Activated T-cell treated with anti-CD3 and anti-CD28 coated beads, Interleukin-2, amount 50 U/mL, for 24 hours (primary cell): ENCODE data around the gene PRSS1.
"Not testable (repeated sequence)": the region's sequence is repeated elsewhere in the genome, so short reads cannot be mapped to it uniquely, and the experiment has no call there.

ENCODE experiments used
- DNase-seq: peaks from one replicate; pipeline ENCODE4 v3.0.0-alpha.2; 2020
- H3K27ac Mint-ChIP-seq: 2 replicates; pipeline ENCODE4 v1.8.0; 2020; ENCODE audit warnings: mild to moderate bottlenecking, mixed read lengths
- H3K27me3 Mint-ChIP-seq: 2 replicates; pipeline ENCODE4 v1.8.0; 2020; ENCODE audit warnings: mixed read lengths
- H3K36me3 Mint-ChIP-seq: 2 replicates; pipeline ENCODE4 v1.8.0; 2020; ENCODE audit warnings: low read depth, mixed read lengths
- H3K4me1 Mint-ChIP-seq: 2 replicates; pipeline ENCODE4 v1.8.0; 2020; ENCODE audit warnings: low read depth, mixed read lengths
- H3K4me3 Mint-ChIP-seq: 2 replicates; pipeline ENCODE4 v1.8.0; 2020; ENCODE audit warnings: mild to moderate bottlenecking, moderate library complexity, mixed read lengths
- H3K9me3 Mint-ChIP-seq: 2 replicates; pipeline ENCODE4 v1.8.0; 2020; ENCODE audit warnings: mixed read lengths

Gene PRSS1

DNA sequence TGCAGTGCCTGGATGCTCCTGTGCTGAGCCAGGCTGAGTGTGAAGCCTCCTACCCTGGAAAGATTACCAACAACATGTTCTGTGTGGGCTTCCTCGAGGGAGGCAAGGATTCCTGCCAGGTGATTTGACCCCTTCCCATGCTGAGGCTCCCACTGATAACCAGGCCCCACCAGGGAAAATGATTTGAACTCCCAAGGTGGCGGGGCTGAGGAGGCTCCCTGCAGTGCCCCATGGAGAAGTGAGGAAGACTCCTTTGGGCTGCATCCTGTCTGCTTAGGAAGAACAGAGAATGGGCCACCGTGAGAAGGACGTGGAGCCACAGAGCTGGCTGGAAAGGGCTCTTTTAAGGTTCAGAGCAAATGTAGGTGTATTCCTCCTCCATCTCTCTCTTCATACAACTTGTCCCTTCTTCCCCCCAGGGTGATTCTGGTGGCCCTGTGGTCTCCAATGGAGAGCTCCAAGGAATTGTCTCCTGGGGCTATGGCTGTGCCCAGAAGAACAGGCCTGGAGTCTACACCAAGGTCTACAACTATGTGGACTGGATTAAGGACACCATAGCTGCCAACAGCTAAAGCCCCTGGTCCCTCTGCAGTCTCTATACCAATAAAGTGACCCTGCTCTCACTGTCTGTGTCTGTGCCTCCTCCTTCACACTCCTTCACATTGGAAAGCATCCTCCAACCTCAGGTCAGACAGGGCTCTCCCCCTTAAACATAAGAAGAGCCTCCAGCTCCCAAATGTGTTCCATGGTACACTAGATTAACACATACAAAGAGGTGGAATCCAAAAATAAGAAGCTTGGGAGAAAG is 24.9 kb downstream of the PRSS1 start:
- DNase-seq: no peak
- Mint-ChIP-seq H3K4me1 (peaks cover 7% of the 10 kb centered on the region), H3K27me3 (no peaks in the 10 kb centered on the region), H3K27ac (no peak overlapping the region), H3K9me3 (no peaks in the 10 kb centered on the region), H3K4me3 (no peak overlapping the region), H3K36me3 (no peaks in the 10 kb centered on the region)

DNA sequence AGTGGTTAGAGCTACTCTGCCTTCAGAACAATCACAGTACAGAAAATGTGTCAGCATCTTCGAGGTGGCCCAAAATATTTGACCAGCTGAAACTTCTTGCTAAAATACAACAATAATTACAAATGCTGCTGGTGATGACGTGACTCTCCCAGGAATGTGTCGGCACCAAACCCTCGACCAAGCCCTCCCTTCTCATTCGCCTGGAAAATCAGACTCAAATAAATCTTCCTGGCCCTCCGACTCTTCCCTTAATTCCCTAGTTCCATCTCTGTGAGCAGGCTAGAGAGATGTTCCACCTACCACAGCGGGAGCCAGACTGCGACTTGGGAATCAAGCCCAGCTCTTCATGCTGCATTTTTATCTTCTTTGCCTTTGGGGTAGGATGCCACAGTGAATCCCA is 25.6 kb downstream of the PRSS1 start:
- Mint-ChIP-seq H3K27ac (no peak overlapping the region), H3K9me3 (no peaks in the 10 kb centered on the region)

DNA sequence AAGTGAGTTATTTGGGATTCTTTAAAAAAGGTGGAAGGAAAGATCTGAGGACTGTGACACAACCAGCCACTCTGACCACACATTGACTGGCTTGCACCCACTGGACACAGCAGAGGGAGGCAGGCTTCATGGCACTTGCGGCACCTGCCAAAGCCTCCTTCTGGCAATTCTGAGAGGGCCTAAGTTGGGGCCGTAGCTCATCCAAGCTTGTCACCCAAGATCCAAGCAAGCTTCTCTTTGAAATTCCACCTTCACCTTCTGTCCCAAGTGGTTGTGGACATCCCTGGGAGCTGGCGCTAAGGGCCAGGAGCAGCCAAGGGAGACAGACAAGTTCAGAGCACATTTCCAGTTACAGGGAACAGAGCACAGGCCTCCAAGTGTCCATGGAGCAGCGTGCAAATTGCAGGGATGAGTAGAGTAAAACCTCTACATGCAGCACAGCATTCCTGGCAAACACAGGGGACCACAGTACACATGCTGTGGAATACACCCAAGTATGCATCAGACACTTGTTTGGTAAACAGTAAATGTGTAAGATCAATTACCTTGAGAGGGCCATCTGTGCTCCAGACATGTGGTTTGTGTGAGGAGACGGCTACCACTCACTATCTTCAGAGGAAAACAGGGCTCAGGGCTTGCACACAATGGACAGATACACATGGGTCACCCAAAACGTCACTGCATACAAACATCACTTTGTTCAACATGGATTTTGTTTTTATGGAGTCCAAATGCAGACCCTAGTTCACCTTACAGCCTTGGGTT is 26.3 kb downstream of the PRSS1 start:
- H3K9me3 Mint-ChIP-seq, H3K4me1 Mint-ChIP-seq, H3K27ac Mint-ChIP-seq: not testable (repeated sequence)

More for the DNA sequence above, 25.6 kb downstream of the PRSS1 start:
- no peaks in the 10 kb centered on the region for H3K27me3 Mint-ChIP-seq
- no peak for DNase-seq
- H3K36me3 Mint-ChIP-seq: no peaks in the 10 kb centered on the region
- peaks cover 7% of the 10 kb centered on the region for H3K4me1 Mint-ChIP-seq
- H3K4me3 Mint-ChIP-seq: no peak overlapping the region

DNA sequence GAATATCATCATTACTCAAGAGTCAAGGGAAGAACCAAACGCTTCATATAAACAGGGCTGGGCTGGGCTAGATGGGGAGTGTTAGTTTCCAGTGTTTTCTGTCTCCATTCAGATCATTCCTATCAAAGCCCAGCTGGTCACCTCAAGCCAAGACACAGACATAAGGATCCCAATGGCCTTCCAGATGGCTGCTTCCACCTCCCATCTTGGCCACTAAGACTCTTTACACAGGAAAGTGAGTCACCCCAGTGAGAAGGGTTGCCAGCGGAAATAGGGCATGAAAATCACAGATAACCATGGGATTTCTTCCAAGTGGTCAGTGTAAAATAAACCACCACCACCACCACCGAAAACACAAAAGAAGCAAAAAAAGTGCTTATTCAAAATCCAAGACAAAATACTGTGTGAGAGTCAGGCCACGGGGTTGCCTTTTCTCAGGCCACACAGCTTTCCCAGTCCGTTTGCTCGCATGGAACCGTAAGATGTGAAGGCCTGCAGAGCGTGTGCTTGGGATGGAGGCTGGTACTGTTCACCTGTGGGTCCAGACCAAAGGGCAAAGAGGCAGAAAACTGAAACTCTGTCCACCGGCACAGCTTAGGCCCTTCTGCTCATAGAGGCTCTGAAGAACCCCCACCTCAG is 27.1 kb downstream of the PRSS1 start:
- H3K9me3 Mint-ChIP-seq: no peaks in the 10 kb centered on the region
- H3K4me3 Mint-ChIP-seq: no peak overlapping the region
- no peaks in the 10 kb centered on the region for H3K36me3 Mint-ChIP-seq
- H3K4me1 Mint-ChIP-seq: peaks cover 4% of the 10 kb centered on the region
- DNase-seq: no peak
- no peak overlapping the region for H3K27ac Mint-ChIP-seq
- H3K27me3 Mint-ChIP-seq: no peaks in the 10 kb centered on the region

More for the DNA sequence above, 26.3 kb downstream of the PRSS1 start:
- H3K36me3 Mint-ChIP-seq, DNase-seq, H3K27me3 Mint-ChIP-seq, H3K4me3 Mint-ChIP-seq: not testable (repeated sequence)

DNA sequence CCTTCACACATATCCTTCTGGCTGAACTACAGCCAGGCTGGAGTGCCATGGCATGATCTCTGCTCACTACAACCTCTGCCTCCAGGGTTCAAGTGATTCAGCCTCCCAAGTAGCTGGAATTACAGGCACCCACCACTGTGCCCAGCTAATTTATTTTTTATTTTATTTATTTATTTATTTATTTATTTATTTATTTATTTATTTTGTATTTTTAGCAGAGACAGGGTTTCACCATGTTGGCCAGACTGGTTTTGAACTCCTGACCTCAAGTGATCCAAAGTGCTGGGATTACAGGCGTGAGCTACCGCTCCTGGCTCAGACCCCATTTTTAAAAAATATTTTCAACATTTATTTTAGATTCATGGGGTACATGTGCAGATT is 27.6 kb downstream of the PRSS1 start:
- H3K36me3 Mint-ChIP-seq, H3K9me3 Mint-ChIP-seq, H3K4me1 Mint-ChIP-seq, DNase-seq, H3K27ac Mint-ChIP-seq, H3K27me3 Mint-ChIP-seq, H3K4me3 Mint-ChIP-seq: not testable (repeated sequence)

DNA sequence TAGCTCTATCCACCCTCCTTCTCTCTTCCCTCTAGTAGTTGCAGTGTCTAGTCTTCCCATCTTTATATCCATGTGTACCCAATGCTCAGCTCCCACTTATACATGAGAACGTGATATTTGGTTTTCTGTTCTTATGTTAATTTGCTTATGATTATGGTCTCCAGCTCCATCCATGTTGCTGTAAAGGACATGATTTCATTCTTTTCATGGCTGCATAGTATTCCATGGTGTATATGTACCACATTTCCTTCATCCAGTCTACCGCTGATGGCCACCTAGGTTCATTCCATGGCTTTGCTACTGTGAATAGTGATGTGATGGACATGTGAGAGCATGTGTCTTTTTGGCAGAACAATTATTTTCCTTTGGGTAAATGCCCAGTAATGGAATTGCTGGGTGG is 28.0 kb downstream of the PRSS1 start:
- no peaks in the 10 kb centered on the region for H3K27me3 Mint-ChIP-seq
- H3K9me3 Mint-ChIP-seq: no peaks in the 10 kb centered on the region
- DNase-seq: no peak
- no peak overlapping the region for H3K4me3 Mint-ChIP-seq
- peaks cover 4% of the 10 kb centered on the region for H3K4me1 Mint-ChIP-seq
- no peaks in the 10 kb centered on the region for H3K36me3 Mint-ChIP-seq
- H3K27ac Mint-ChIP-seq: no peak overlapping the region

DNA sequence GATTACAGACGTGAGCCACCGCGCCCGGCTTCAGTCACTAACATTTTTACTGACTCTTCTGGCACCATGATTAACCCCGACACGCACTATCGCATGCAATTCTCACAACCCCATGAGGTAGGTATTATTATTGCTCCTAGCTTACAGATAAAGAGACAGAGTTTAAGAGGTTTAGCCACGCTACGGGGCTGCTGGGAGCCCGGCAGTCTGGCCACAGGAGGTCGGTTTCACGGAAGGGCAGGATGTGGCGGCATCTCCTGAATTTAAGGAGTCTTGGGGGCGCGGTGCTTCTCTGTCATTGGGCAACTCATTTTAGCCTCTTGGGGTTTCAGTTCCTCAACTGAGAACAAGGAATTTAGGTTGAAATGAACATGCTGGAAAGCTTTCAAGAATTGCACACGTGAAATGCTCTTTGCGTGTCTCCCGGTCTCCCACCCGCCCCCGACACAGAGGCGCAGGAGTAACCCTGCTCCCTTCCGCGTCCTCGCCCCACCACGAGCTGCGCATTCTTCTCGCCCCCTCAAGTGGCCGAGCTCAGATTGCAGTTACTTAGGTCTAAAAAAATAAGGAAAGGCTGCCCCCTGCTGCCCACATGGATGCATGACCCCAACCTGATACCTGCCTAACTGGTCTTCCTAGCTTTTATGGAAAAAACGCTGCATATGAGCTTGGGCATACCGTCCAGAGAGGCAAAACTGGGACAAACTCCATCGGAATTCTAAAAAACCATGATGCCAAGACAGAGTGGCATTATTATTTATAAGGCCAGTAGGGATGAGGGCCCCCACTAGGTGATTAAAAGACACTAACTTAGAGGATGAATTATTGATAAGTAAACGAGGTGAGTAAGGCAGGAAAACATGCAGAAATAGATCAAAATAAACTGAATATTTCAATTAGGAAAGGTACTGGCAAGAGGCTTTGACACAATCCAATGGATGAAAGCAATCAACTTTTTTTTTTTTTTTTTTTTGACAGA is 33.9 kb downstream of the PRSS1 start:
- Mint-ChIP-seq H3K9me3 (no peaks in the 10 kb centered on the region), H3K36me3 (peaks cover 14% of the 10 kb centered on the region), H3K4me3 (peak overlapping the region; percentile 72), H3K27ac (peak overlapping the region; percentile 90), H3K27me3 (no peaks in the 10 kb centered on the region), H3K4me1 (peaks cover 12% of the 10 kb centered on the region)
- peak; percentile 81 for DNase-seq

DNA sequence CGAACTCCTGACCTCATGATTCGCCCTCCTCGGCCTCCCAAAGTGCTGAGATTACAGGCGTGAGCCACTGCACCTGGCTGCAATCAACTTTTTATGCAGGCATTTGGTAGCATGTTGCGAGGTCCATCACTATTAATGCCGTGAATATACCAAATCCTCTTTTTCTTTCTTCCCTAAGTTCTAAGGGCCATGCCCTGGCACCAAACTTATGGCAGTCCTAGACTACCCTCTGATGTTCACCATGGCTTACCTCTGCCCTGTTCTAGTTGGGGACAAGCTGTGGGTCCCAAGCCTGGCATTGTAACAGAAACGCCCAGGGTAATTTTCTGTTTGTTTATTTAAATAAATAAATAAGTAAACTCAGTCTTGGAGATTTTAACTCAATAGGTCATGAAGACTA is 34.8 kb downstream of the PRSS1 start:
- Mint-ChIP-seq H3K9me3 (no peaks in the 10 kb centered on the region), H3K4me1 (peaks cover 12% of the 10 kb centered on the region), H3K27me3 (no peaks in the 10 kb centered on the region), H3K36me3 (peaks cover 23% of the 10 kb centered on the region), H3K27ac (peak overlapping the region; percentile 90), H3K4me3 (no peak overlapping the region)
- no peak for DNase-seq

DNA sequence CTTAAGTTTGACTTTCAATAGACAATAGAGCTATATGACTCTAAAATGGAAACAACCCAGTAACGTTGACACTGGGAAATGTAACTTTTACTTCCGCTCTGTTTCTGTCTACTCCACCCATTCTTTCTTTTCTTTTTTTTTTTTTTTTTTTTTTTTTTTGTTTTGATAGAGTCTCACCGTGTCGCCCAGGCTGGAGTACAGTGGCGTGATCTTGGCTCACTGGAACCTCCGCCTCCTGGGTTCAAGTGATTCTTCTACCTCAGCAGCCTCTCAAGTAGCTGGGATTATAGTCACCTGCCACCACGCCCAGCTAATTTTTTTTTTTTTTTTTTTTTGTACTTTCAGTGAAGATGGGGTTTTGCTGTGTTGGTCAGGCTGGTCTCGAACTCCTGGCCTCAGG is 35.4 kb downstream of the PRSS1 start:
- H3K4me3 Mint-ChIP-seq: peak overlapping the region; percentile 43
- H3K9me3 Mint-ChIP-seq: no peaks in the 10 kb centered on the region
- DNase-seq: peak; percentile 38
- H3K27me3 Mint-ChIP-seq: no peaks in the 10 kb centered on the region
- peak overlapping the region; percentile 92 for H3K27ac Mint-ChIP-seq
- peaks cover 12% of the 10 kb centered on the region for H3K4me1 Mint-ChIP-seq
- H3K36me3 Mint-ChIP-seq: peaks cover 29% of the 10 kb centered on the region

DNA sequence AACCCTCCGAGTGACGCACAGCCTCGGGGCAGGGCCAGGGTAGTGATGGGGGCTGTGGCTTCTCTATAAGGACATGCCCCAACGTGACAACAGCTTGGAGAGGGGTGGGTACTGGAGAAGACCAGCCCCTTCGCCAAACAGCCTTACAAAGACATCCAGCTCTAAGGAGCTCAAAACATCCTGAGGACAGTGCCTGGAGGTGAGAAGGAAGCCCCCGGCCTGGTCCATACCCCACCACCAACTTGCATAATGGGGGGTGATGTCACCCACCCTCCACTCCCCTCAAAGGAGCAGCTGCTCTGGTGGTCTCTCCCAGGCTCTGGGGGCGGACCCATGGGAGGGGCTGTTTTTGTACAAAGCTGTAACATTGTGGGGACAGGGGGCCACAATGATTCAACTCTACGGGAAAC is 36.6 kb downstream of the PRSS1 start:
- H3K4me3 Mint-ChIP-seq: peak overlapping the region; percentile 86
- DNase-seq: peak; percentile 72
- no peaks in the 10 kb centered on the region for H3K27me3 Mint-ChIP-seq
- H3K4me1 Mint-ChIP-seq: peaks cover 18% of the 10 kb centered on the region
- no peaks in the 10 kb centered on the region for H3K9me3 Mint-ChIP-seq
- peak overlapping the region; percentile 92 for H3K27ac Mint-ChIP-seq
- H3K36me3 Mint-ChIP-seq: peaks cover 41% of the 10 kb centered on the region

DNA sequence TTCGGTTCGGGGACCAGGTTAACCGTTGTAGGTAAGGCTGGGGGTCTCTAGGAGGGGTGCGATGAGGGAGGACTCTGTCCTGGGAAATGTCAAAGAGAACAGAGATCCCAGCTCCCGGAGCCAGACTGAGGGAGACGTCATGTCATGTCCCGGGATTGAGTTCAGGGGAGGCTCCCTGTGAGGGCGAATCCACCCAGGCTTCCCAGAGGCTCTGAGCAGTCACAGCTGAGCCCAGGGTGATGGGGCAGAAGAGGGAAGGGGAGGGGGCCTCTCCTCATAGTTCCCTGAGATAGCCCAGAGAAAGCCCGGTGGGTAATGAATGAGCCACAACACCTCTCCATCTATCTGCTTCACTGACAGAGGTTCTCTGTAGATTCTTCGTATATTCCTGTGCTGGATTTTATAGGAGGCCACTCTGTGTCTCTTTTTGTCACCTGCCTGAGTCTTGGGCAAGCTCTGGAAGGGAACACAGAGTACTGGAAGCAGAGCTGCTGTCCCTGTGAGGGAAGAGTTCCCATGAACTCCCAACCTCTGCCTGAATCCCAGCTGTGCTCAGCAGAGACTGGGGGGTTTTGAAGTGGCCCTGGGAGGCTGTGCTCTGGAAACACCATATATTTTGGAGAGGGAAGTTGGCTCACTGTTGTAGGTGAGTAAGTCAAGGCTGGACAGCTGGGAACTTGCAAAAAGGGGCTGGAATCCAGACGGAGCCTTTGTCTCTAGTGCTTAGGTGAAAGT is 37.9 kb downstream of the PRSS1 start:
- peaks cover 25% of the 10 kb centered on the region for H3K4me1 Mint-ChIP-seq
- peak; percentile 41 for DNase-seq
- peak overlapping the region; percentile 86 for H3K4me3 Mint-ChIP-seq
- H3K36me3 Mint-ChIP-seq: peaks cover 54% of the 10 kb centered on the region
- no peaks in the 10 kb centered on the region for H3K27me3 Mint-ChIP-seq
- no peaks in the 10 kb centered on the region for H3K9me3 Mint-ChIP-seq
- peak overlapping the region; percentile 96 for H3K27ac Mint-ChIP-seq

DNA sequence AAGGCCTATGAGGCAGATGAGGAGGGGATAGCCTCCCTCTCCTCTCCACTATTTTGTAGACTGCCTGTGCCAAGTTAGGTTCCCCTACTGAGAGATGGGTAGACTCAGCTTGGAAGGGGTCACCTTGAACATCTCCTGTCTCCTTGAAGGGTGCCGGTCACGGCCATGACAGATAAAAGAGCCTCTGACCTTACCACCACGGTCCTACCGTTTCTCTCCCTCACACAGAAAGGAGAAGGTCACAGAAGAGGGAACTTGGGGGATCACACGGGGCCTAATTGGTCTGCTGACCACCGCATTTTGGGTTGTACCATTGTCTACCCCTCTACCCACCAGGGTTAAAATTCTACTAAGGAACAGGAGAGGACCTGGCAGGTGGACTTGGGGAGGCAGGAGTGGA is 38.5 kb downstream of the PRSS1 start:
- Mint-ChIP-seq H3K4me1 (peaks cover 30% of the 10 kb centered on the region), H3K27ac (peak overlapping the region; percentile 96), H3K9me3 (no peaks in the 10 kb centered on the region), H3K27me3 (no peaks in the 10 kb centered on the region), H3K36me3 (peaks cover 60% of the 10 kb centered on the region), H3K4me3 (peak overlapping the region; percentile 86)
- peak; percentile 45 for DNase-seq
